GM23248 (cell line): ENCODE measurements around the gene GBX1. TPM values are rescaled to one million over a fixed set of nuclear protein-coding genes. Genes with fewer than 3 reads are reported as not detected.

Experiments used
- DNase-seq: peaks from one replicate; pipeline ENCODE4 v3.0.0-alpha.2; 2015
- H2AFZ ChIP-seq: fragments of 200-600 bp; sonication (generic); 2 replicates; pipeline ENCODE4 v1.6.1; 2016; ENCODE audit warnings: antibody characterized with exemption
- H3F3A ChIP-seq: fragments of 200-600 bp; sonication (generic); 2 replicates; pipeline ENCODE4 v1.6.1; 2016; ENCODE audit warnings: mild to moderate bottlenecking, antibody characterized with exemption, mixed run types; ENCODE audit not compliant: insufficient read depth
- H3K27ac ChIP-seq: fragments of 200-600 bp; sonication (generic); 2 replicates; pipeline ENCODE4 v1.5.1; 2016; ENCODE audit warnings: mild to moderate bottlenecking
- H3K27me3 ChIP-seq: fragments of 200-600 bp; sonication (generic); replicated peaks from 2 replicates; pipeline ENCODE4 v1.6.1; 2016; ENCODE audit warnings: mild to moderate bottlenecking; ENCODE audit not compliant: insufficient read depth
- H3K36me3 ChIP-seq: fragments of 200-600 bp; sonication (generic); 2 replicates; pipeline ENCODE4 v1.6.1; 2016; ENCODE audit warnings: low read depth, mild to moderate bottlenecking
- H3K4me1 ChIP-seq: fragments of 200-600 bp; sonication (generic); 2 replicates; pipeline ENCODE4 v1.6.1; 2016; ENCODE audit warnings: mild to moderate bottlenecking; ENCODE audit not compliant: insufficient read depth
- H3K4me2 ChIP-seq: fragments of 200-600 bp; sonication (generic); one replicate; pipeline ENCODE4 v1.6.1; 2016; ENCODE audit warnings: mild to moderate bottlenecking; ENCODE audit not compliant: unreplicated experiment
- H3K4me3 ChIP-seq: fragments of 200-600 bp; sonication (generic); 2 replicates; pipeline ENCODE4 v1.5.1; 2016; ENCODE audit warnings: mild to moderate bottlenecking
- H3K79me2 ChIP-seq: fragments of 200-600 bp; sonication (generic); 2 replicates; pipeline ENCODE4 v1.6.1; 2016; ENCODE audit warnings: mild to moderate bottlenecking; ENCODE audit not compliant: insufficient read depth
- H3K9ac ChIP-seq: fragments of 200-600 bp; sonication (generic); 2 replicates; pipeline ENCODE4 v1.6.1; 2016; ENCODE audit warnings: mild to moderate bottlenecking
- H3K9me2 ChIP-seq: fragments of 200-600 bp; sonication (generic); 2 replicates; pipeline ENCODE4 v1.6.1; 2016; ENCODE audit warnings: mixed run types, mild to moderate bottlenecking, moderate library complexity; ENCODE audit not compliant: insufficient read depth
- H3K9me3 ChIP-seq: fragments of 200-600 bp; sonication (generic); one replicate; pipeline ENCODE4 v1.6.1; 2017; ENCODE audit warnings: low read depth
- H4K20me1 ChIP-seq: fragments of 200-600 bp; sonication (generic); 2 replicates; pipeline ENCODE4 v1.6.0; 2016; ENCODE audit not compliant: insufficient read depth
- EZH2 ChIP-seq: fragments of 200-600 bp; sonication (generic); IDR thresholded peaks from 2 replicates; pipeline ENCODE4 v1.6.1; 2018; ENCODE audit warnings: antibody characterized with exemption, mild to moderate bottlenecking; ENCODE audit not compliant: insufficient read depth, poor library complexity, severe bottlenecking
- EZH2phosphoT487 ChIP-seq: fragments of 200-600 bp; sonication (generic); IDR thresholded peaks from 2 replicates; pipeline ENCODE4 v1.6.1; 2018; ENCODE audit warnings: antibody characterized with exemption, moderate library complexity, mild to moderate bottlenecking, low read depth; ENCODE audit not compliant: insufficient read depth
- WGBS, 2 experiments: methylation state at CpG; one replicate each; pipeline ENCODE4 v1.1.6; 2015 to 2017; ENCODE audit warnings: low lambda C conversion rate in 2 of 2, low coverage in 1 of 2; ENCODE audit errors: missing lambda C conversion rate in 2 of 2; 5-methylcytosine and 5-hydroxymethylcytosine counted together
- in situ Hi-C: fragments of 300-500 bp; cut with MboI; formaldehyde crosslinking; loops from 2 replicates; pipeline ENCODE4 v1.15.0; 2020
- polyA plus RNA-seq: library from polyadenylated mRNA; unstranded; fragments of >200 nt; fragmentation: Nextera tagmentation; extraction: Ambion mirVana; gene quantifications from 2 replicates; pipeline ENCODE4 v1.2.1, GENCODE V29; 2016
- total RNA-seq: library from RNA; depleted of rRNA; stranded (reverse); fragments of >200 nt; shearing (Covaris generic); gene quantifications from 2 replicates; pipeline ENCODE4 v1.2.3, GENCODE V29; 2014

The GBX1 gene
- total and polyA plus RNA-seq, 2 experiments from 2014 or later, result not detected

GRCh38 chr7:151129117-151129959 lies 38.2 kb downstream of the GBX1 start:
- H3K4me1 ChIP-seq, result no peaks in the 10 kb centered on the region
- 0 out of 2 replicates have a peak, but pooled peaks cover 7% of the 10 kb centered on the region for H3K79me2 ChIP-seq
- no peak overlapping the region for H3K9ac ChIP-seq
- 87 to 93% methylated on average over 26 to 28 of the region's 28 CpGs for WGBS, 2 experiments
- H3K9me3 ChIP-seq, result no peaks in the 10 kb centered on the region
- H3K27ac ChIP-seq, result no peak overlapping the region
- H4K20me1 ChIP-seq, result no peaks in the 10 kb centered on the region
- in situ Hi-C loops, result no loop called here
- H3K9me2 ChIP-seq, result no peaks in the 10 kb centered on the region
- H3K4me2 ChIP-seq, result no peak overlapping the region
- no peaks in the 10 kb centered on the region for H3F3A ChIP-seq
- H3K4me3 ChIP-seq, result no peak overlapping the region
- H3K27me3 ChIP-seq, result no peaks in the 10 kb centered on the region
- peaks cover 14% of the 10 kb centered on the region for H3K36me3 ChIP-seq
- no peak overlapping the region for H2AFZ ChIP-seq
- DNase-seq, result no peak
- TF ChIP-seq EZH2phosphoT487, result no peak
- TF ChIP-seq EZH2, result no peak

- WGBS, 2 experiments, result 87 to 97% methylated on average over 6 to 8 of the region's 8 CpGs
- no peaks in the 10 kb centered on the region for H3F3A ChIP-seq
- no peak overlapping the region for H3K4me2 ChIP-seq
- H4K20me1 ChIP-seq, result no peaks in the 10 kb centered on the region
- H3K4me3 ChIP-seq, result no peak overlapping the region
- no peaks in the 10 kb centered on the region for H3K27me3 ChIP-seq
- peaks cover 15% of the 10 kb centered on the region for H3K36me3 ChIP-seq
- H3K9ac ChIP-seq, result no peak overlapping the region
- 0 out of 2 replicates have a peak, but pooled peaks cover 7% of the 10 kb centered on the region for H3K79me2 ChIP-seq
- TF ChIP-seq EZH2phosphoT487 (no peak), EZH2 (no peak)
- no peak for DNase-seq
- no peak overlapping the region for H3K27ac ChIP-seq
- in situ Hi-C loops, result no loop called here
- H3K9me2 ChIP-seq, result no peaks in the 10 kb centered on the region
- H2AFZ ChIP-seq, result no peak overlapping the region
- no peaks in the 10 kb centered on the region for H3K4me1 ChIP-seq
- no peaks in the 10 kb centered on the region for H3K9me3 ChIP-seq
These were observed 38.8 kb downstream of the GBX1 start for GRCh38 chr7:151128716-151129115.

GRCh38 chr7:151128144-151128543 lies 39.4 kb downstream of the GBX1 start:
- WGBS, 2 experiments, result 88 to 93% methylated on average over 13 to 14 of the region's 14 CpGs
- H3K79me2 ChIP-seq, result 0 out of 2 replicates have a peak, but pooled peaks cover 7% of the 10 kb centered on the region
- H3K27me3 ChIP-seq, result no peaks in the 10 kb centered on the region
- H3K9me2 ChIP-seq, result no peaks in the 10 kb centered on the region
- H3F3A ChIP-seq, result no peaks in the 10 kb centered on the region
- TF ChIP-seq EZH2, result no peak
- TF ChIP-seq EZH2phosphoT487, result no peak
- DNase-seq, result no peak
- H3K4me1 ChIP-seq, result no peaks in the 10 kb centered on the region
- in situ Hi-C loops, result no loop called here
- H2AFZ ChIP-seq, result no peak overlapping the region
- H3K27ac ChIP-seq, result no peak overlapping the region
- H3K9me3 ChIP-seq, result no peaks in the 10 kb centered on the region
- no peaks in the 10 kb centered on the region for H4K20me1 ChIP-seq
- peaks cover 15% of the 10 kb centered on the region for H3K36me3 ChIP-seq
- no peak overlapping the region for H3K4me3 ChIP-seq
- H3K9ac ChIP-seq, result no peak overlapping the region
- no peak overlapping the region for H3K4me2 ChIP-seq

- Histone ChIP-seq H3K36me3 (peaks cover 15% of the 10 kb centered on the region), H3K27me3 (no peaks in the 10 kb centered on the region), H3K9me2 (no peaks in the 10 kb centered on the region), H3K4me2 (no peak overlapping the region), H2AFZ (no peak overlapping the region), H3F3A (no peaks in the 10 kb centered on the region), H3K27ac (no peak overlapping the region), H3K4me3 (no peak overlapping the region), H3K79me2 (0 out of 2 replicates have a peak, but pooled peaks cover 7% of the 10 kb centered on the region), H3K9me3 (no peaks in the 10 kb centered on the region), H3K4me1 (no peaks in the 10 kb centered on the region), H4K20me1 (no peaks in the 10 kb centered on the region), H3K9ac (no peak overlapping the region)
- no peak for DNase-seq
- in situ Hi-C loops, result no loop called here
- WGBS, 2 experiments, result 83 to 89% methylated on average over 13 to 19 of the region's 19 CpGs
- TF ChIP-seq EZH2phosphoT487, result no peak
- no peak for TF ChIP-seq EZH2
These were observed 40.9 kb downstream of the GBX1 start for GRCh38 chr7:151126491-151127137.
